KMS-11 (cell line): ENCODE measurements around the gene FOXC2.
"Not testable (repeated sequence)": the region's sequence is repeated elsewhere in the genome, so short reads cannot be mapped to it uniquely, and the experiment has no call there.

ENCODE experiments used
- H2AFZ ChIP-seq: fragments of 200-600 bp; sonication (generic); 2 replicates; pipeline ENCODE4 v1.6.1; 2016; ENCODE audit warnings: antibody characterized with exemption, mixed run types, low read depth
- H3K27ac ChIP-seq: fragments of 200-600 bp; sonication (generic); 2 replicates; pipeline ENCODE4 v1.6.1; 2016; ENCODE audit warnings: mild to moderate bottlenecking, mixed run types
- H3K27me3 ChIP-seq: fragments of 200-600 bp; sonication (generic); 2 replicates; pipeline ENCODE4 v1.6.1; 2017; ENCODE audit warnings: mild to moderate bottlenecking, low read depth, mixed run types, moderate library complexity; ENCODE audit not compliant: insufficient read depth
- H3K36me3 ChIP-seq: fragments of 200-600 bp; sonication (generic); 2 replicates; pipeline ENCODE4 v1.6.1; 2017; ENCODE audit warnings: mild to moderate bottlenecking, mixed run types; ENCODE audit not compliant: insufficient read depth
- H3K4me1 ChIP-seq: fragments of 200-600 bp; sonication (generic); 2 replicates; pipeline ENCODE4 v1.6.1; 2016; ENCODE audit warnings: mild to moderate bottlenecking, low read depth, mixed run types; ENCODE audit not compliant: poor library complexity, severe bottlenecking
- H3K4me2 ChIP-seq: fragments of 200-600 bp; sonication (generic); 2 replicates; pipeline ENCODE4 v1.7.0; 2016; ENCODE audit warnings: mild to moderate bottlenecking, mixed run types
- H3K4me3 ChIP-seq: fragments of 200-600 bp; sonication (generic); IDR thresholded peaks from 2 replicates; pipeline ENCODE4 v1.6.1; 2017; ENCODE audit warnings: low read depth, low read length, mixed read lengths; ENCODE audit not compliant: insufficient read depth
- H3K79me2 ChIP-seq: fragments of 200-600 bp; sonication (generic); 2 replicates; pipeline ENCODE4 v1.6.1; 2016; ENCODE audit warnings: low read depth, mixed run types; ENCODE audit not compliant: insufficient read depth
- H3K9ac ChIP-seq: fragments of 200-600 bp; sonication (generic); 2 replicates; pipeline ENCODE4 v1.6.1; 2016; ENCODE audit warnings: mild to moderate bottlenecking, mixed run types
- H4K20me1 ChIP-seq: fragments of 200-600 bp; sonication (generic); 2 replicates; pipeline ENCODE4 v1.6.1; 2016; ENCODE audit warnings: mild to moderate bottlenecking, mixed run types; ENCODE audit not compliant: insufficient read depth
- TF ChIP-seq, protein P1 (sequence below): fragments of 200-600 bp; sonication (generic); conservative IDR thresholded peaks from 2 replicates; pipeline ENCODE4 v1.6.1; 2017; ENCODE audit warnings: low read depth, mild to moderate bottlenecking, antibody characterized with exemption, low read length, moderate library complexity, mixed read lengths

The FOXC2 gene

DNA sequence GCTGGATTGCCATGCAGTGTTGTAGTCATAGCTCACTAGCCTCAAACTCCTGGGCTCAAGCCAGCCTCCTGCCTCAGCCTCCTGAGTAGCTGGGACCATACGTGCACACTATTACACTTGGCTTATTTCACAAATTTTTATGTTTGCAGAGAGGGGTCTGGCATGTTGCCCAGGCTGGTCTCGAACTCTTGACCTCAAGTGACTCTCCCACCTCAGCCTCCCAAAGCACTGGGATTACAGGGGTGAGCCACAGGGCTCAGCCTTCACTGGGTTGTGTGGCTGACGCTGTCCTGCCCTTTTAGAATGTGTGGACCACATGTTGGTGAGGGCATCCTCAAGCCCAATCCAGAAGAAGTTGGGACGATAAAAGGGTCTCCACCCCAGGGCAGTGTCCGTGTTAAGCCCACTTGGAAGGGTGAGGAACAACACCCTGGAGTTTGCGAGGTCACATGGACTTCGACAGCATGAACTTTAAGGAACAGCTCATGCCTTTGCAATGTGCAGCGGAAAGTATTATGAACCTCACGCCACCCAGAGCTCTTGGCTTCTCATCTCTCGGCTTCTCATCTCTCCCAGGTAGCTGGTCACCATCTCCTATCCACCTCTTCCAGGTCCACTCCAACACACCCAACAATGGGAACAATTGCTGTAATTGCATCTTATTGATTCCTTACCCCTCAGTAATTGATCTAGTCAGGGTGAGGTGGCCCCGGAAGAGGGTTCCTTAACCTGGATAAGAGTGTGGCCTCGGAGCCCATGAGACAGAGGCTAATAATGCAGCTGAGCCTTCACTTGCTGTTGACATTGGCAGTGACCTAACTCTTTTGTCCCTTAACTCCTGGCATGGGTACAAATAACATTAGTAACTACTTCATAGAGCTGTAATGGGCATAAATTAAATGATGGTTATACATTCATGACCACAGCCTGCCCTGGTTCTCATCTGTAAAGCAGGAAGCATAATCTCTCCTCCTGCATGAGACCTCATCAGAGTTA is 18.4 kb downstream of the FOXC2 start:
- Histone ChIP-seq H3K9ac (no peak overlapping the region), H3K27ac (no peak overlapping the region), H3K4me2 (no peak overlapping the region), H3K4me1 (no peaks in the 10 kb centered on the region), H3K79me2 (no peaks in the 10 kb centered on the region), H3K4me3 (no peak overlapping the region), H3K36me3 (no peaks in the 10 kb centered on the region), H4K20me1 (no peaks in the 10 kb centered on the region), H3K27me3 (peaks cover 4% of the 10 kb centered on the region; the same call in 1 of the 2 replicates), H2AFZ (no peak overlapping the region)
- TF ChIP-seq, protein P1, sequence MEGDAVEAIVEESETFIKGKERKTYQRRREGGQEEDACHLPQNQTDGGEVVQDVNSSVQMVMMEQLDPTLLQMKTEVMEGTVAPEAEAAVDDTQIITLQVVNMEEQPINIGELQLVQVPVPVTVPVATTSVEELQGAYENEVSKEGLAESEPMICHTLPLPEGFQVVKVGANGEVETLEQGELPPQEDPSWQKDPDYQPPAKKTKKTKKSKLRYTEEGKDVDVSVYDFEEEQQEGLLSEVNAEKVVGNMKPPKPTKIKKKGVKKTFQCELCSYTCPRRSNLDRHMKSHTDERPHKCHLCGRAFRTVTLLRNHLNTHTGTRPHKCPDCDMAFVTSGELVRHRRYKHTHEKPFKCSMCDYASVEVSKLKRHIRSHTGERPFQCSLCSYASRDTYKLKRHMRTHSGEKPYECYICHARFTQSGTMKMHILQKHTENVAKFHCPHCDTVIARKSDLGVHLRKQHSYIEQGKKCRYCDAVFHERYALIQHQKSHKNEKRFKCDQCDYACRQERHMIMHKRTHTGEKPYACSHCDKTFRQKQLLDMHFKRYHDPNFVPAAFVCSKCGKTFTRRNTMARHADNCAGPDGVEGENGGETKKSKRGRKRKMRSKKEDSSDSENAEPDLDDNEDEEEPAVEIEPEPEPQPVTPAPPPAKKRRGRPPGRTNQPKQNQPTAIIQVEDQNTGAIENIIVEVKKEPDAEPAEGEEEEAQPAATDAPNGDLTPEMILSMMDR = no peak

DNA sequence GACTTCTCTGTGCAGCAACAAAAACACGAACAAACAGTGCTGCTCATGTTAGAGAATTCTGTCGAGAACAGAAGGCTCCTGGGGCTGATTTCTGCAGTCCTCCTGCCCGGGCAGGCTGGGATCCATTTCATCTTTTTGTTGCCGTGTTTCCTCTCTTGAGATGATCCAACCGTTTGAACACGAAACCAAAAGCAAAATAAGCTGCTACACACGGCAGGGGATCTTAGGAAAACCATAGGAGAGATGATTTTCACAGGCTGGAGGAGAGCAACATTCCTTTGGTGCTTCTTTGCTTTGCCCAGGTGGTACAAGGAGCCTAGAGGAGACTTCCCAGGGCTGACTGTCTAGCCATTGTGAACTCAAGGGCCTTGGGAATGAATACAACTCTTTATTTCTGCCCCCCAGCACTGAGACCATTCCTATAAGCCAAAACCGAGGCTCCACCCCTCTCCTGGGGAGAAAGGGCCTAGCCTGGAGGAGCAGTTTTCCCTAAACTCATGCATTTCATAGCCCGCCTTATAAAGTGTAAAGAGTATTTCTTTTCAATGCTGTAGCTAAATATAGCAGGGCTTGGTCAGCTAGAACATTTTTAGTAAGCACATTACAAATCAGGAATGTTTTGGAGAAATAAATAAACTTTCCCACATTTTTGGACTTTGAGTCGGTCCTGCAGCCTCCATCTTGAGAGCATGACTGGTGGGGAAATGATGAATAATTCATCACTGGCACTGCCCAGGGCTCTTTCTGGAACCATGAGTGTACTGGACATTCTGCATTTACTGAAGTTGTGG is 19.4 kb downstream of the FOXC2 start:
- Histone ChIP-seq H3K27ac (no peak overlapping the region), H4K20me1 (no peaks in the 10 kb centered on the region), H3K79me2 (no peaks in the 10 kb centered on the region), H3K9ac (no peak overlapping the region), H3K4me1 (no peaks in the 10 kb centered on the region), H3K27me3 (peaks cover 4% of the 10 kb centered on the region; the same call in 1 of the 2 replicates), H3K4me2 (no peak overlapping the region), H2AFZ (no peak overlapping the region), H3K4me3 (no peak overlapping the region), H3K36me3 (no peaks in the 10 kb centered on the region)
- TF ChIP-seq, protein P1 = no peak

DNA sequence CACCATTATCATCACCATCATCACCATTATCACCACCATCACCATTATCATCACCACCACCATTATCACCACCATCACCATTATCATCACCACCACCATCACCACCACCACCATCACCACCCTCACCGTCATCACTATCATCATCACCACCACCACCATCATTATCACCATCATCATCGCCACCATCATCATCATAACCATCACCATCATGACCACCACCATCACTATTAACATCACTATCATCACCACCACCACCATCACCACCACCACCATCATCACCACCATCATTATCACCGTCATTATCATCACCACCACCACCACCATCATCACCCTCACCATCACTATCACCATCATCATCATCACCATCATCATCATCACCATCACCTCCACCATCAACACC is 20.9 kb downstream of the FOXC2 start:
- no peak overlapping the region for H2AFZ ChIP-seq
- TF ChIP-seq, protein P1 = no peak
- H3K79me2 ChIP-seq = no peaks in the 10 kb centered on the region
- H3K4me3 ChIP-seq = no peak overlapping the region
- H3K4me1 ChIP-seq = no peaks in the 10 kb centered on the region
- H3K36me3 ChIP-seq = no peaks in the 10 kb centered on the region
- H3K9ac ChIP-seq = no peak overlapping the region
- no peak overlapping the region for H3K4me2 ChIP-seq
- no peaks in the 10 kb centered on the region for H4K20me1 ChIP-seq
- peaks cover 4% of the 10 kb centered on the region; the same call in 1 of the 2 replicates for H3K27me3 ChIP-seq
- H3K27ac ChIP-seq = no peak overlapping the region

DNA sequence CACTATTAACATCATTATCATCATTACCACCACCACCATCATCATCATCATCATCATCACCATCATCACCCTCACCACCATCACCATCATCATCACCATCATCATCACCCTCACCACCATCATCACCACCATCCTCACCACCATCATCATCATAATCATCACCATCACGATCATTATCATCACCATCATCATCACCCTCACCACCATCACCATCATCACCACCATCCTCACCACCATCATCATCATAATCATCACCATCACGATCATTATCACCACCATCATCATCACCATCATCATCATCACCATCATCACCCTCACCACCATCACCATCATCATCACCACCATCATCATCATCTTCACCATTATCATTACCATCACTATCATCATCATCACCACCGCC is 21.3 kb downstream of the FOXC2 start:
- not testable (repeated sequence) for H3K4me1 ChIP-seq, H3K27me3 ChIP-seq, H4K20me1 ChIP-seq

More for the DNA sequence above, 21.3 kb downstream of the FOXC2 start:
- H3K27ac ChIP-seq, H3K4me3 ChIP-seq, H3K79me2 ChIP-seq, H3K9ac ChIP-seq, H3K4me2 ChIP-seq, H3K36me3 ChIP-seq, H2AFZ ChIP-seq: not testable (repeated sequence)
